HG03196 (cell line): ENCODE data around the gene CCDC122.

Experiments
- ATAC-seq: cut with Tn5 transposase; IDR thresholded peaks from one replicate; pipeline ENCODE4 v1.9.1; 2021; ENCODE audit not compliant: unreplicated experiment

Gene CCDC122

DNA sequence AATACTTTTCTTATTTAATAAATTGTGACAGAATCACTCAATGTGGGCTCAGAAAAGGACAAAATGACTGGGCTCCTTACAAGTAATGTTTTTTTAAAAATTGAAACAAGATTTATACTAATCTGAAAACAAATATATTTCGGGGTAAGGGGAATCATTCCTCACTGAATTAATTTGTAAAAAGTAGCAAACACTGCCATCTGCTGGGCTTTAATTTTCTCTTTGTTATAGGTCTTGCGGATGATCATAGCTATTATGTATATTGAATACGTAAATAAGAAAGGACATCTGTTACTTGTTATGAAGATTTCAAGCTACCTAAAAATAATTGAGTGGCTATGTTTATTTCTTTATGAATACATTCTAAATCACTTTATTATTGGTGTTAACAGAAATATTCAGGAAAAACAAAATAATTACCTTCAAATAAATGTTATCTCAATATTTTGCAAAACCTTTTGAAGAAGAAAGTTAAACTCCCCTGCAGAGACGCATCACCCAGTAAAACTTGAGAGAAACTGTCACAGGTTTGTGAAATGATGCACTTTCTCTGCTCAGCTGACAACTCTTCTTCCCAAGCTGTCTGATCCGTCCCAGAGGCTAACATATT, 75.0 kb downstream of the CCDC122 start:
- ATAC-seq = no peak

DNA sequence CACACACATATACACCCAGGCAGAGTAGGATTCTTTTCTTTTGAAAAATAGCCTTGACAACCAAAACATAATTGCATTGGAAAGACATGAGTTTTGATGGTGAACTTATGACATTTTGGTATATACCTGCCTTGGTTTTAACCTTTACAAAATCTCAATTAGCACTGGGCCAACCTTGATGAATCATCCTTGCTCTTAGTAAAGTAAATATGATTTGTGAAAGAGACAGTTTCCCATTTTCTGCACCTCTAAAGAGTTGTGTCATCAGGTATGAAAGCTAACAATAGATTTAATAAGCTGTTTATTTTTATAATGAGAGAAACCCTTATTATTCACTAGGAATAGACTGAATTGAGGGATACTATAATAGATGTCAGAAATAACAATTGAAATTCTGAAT, 77.0 kb downstream of the CCDC122 start:
- no peak for ATAC-seq

DNA sequence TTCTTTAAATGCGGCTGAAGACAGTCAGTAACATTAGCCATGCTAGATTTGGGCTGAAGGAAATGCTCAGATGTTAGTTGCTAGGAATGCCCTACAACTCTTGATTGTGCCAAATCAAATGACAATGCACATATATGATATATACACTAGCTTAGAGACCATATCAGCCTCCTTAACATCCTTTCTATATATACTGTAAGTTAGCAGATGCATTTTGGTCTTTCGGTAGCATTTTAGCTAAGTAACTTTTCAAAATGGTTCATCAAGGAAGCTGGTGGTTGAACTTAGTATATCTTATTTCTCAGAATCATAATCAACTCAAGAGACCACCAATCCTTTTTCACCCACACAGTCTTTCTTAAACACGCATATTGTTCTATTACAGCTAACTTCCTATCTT, 78.7 kb downstream of the CCDC122 start:
- ATAC-seq = no peak

- ATAC-seq = no peak
Measured at GRCh38 chr13:43799191-43799590, 80.3 kb downstream of the CCDC122 start.

DNA sequence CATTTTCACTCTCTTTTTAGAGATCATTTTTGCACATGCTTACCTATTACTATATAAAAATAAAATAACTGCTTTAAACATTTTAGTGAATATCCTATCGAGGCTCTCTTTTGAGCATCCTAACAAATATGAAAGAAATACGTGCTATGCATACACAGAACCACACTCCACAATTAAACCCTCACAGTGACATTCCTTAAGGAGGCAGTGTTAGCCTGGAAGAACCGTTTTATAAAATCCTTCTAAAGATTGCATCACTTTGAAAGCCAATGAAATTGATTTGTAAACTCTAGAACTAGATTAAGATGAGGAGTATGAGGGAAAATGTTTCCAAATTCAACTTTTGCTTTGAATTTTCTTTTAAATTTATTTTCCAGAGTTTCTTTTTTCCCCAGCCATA, 81.7 kb downstream of the CCDC122 start:
- ATAC-seq = no peak

GRCh38 chr13:43797159-43797558, 82.4 kb downstream of the CCDC122 start:
- no peak for ATAC-seq

- no peak for ATAC-seq
Measured at GRCh38 chr13:43794416-43794815, 85.1 kb downstream of the CCDC122 start.

DNA sequence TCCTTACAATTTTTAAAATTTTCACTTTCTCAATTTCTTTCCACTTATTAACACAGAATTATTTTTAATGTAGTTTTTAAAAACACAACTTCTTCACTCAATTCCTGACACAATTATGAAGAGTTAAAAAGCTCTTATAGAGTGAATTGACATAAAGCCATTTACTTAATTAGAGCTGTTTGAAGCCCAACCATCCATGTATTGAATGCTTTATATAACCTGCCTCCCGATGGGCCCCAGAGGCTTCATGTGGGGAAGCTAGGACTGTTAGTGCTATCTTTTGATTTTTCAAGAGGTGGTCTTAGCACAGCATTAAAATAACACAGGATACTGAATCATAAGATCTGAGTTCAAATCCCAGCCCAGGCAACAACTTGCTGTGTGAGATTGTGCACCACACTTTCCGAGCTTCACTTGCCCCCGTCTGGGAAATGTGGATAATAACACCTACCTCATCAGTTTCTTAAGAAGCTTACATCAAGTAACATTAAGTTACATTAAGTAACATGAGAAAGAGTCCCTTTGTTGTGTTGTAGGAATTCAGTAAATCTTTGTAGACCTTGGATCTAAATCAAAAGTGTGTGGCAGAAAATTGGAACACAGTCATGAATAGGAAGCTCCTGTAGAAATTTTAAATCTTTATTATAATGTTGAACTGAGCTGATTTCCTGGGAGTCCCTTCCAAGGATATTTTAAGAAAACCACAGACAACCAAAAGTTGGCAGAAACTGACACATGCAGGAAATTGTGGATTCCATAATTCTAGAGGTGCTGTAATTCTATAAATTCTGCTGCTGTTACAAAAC, 87.3 kb downstream of the CCDC122 start:
- ATAC-seq = no peak

GRCh38 chr13:43787997-43788396, 91.5 kb downstream of the CCDC122 start:
- no peak for ATAC-seq

GRCh38 chr13:43787518-43787891, 92.0 kb downstream of the CCDC122 start:
- no peak for ATAC-seq

DNA sequence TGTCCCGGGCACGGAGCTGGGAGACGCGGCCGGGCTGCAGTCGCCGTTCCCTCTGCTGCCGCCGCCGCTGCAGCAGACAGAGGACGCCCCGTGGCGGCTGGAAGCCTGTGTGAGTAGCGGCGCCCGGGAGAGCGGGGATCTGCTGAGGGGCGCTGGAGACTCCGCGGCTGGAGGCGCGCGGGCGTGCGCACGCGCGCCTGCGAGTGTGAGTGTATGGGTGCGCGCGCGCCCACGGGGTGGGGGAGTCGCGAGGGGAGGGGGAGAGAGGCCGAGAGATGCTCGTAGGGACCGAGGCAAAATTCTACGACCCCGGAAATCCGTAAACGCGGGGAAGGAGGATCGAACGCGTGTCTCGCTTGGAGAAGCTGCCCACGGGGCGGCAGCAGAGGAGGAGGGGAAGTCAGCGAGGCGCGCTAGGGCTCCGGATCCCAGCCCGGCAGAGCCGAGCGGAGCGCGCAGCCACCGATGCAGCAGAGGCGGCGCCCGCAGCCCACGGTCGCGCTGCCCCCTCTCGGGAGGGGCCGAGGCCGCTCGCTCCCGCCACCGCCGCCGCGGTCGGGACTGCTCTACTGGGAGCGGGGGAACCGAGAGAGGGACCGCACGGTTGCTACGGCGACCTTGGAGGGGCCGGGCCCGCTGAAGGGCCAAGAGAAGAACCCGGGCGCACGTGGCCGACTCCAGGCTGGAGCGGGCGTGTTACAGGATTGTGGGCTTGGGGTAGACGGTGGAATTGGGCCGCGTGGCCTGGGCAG, 92.6 kb downstream of the CCDC122 start, which contains the start of gene ENOX1:
ENOX1 (minus strand) TSS at position 207 of the 752 bp plus-strand sequence.
- no peak for ATAC-seq

- ATAC-seq = no peak
Measured at GRCh38 chr13:43786472-43786765, 93.1 kb downstream of the CCDC122 start.
